Activated CD8-positive, alpha-beta T cell treated with anti-CD3 and anti-CD28 coated beads for 36 hours (primary cell): ENCODE data around the gene TBX4. TPM values are rescaled to one million over a fixed set of nuclear protein-coding genes. Genes with fewer than 3 reads are reported as not detected.
"Not testable (repeated sequence)": the region's sequence is repeated elsewhere in the genome, so short reads cannot be mapped to it uniquely, and the experiment has no call there.

ENCODE experiments used
- ATAC-seq: fragments of 200-7000 bp; cut with Tn5 transposase; one replicate; pipeline ENCODE4 v1.10.0; 2021; ENCODE audit warnings: mild to moderate bottlenecking, moderate library complexity
- CTCF ChIA-PET: fragments of 350-600 bp; sonication (Branson Sonifier 250); formaldehyde crosslinking; loops from one replicate; lab custom pipeline; 2021; ENCODE audit warnings: antibody characterized with exemption; lab: Charles Lee
- POLR2A ChIA-PET: fragments of 350-600 bp; sonication (Branson Sonifier 250); formaldehyde crosslinking; loops from one replicate; lab custom pipeline; 2021; ENCODE audit warnings: antibody characterized with exemption; lab: Charles Lee
- DNase-seq: peaks from one replicate; pipeline ENCODE4 v3.0.0-alpha.2; 2020
- H3K27ac Mint-ChIP-seq: one replicate; pipeline ENCODE4 v1.8.0; 2021; ENCODE audit warnings: mild to moderate bottlenecking, mixed read lengths
- H3K27me3 Mint-ChIP-seq: one replicate; pipeline ENCODE4 v1.8.0; 2021; ENCODE audit warnings: mixed read lengths
- H3K36me3 Mint-ChIP-seq: one replicate; pipeline ENCODE4 v1.8.0; 2021; ENCODE audit warnings: low read depth, mixed read lengths
- H3K4me1 Mint-ChIP-seq: one replicate; pipeline ENCODE4 v1.8.0; 2021; ENCODE audit warnings: low read depth, mixed read lengths
- H3K4me3 Mint-ChIP-seq: one replicate; pipeline ENCODE4 v1.8.0; 2021; ENCODE audit warnings: mild to moderate bottlenecking, moderate library complexity, mixed read lengths
- H3K9me3 Mint-ChIP-seq: one replicate; pipeline ENCODE4 v1.8.0; 2021; ENCODE audit warnings: mixed read lengths
- intact Hi-C: fragments of 100-400 bp; cut with micrococcal nuclease; formaldehyde crosslinking; loops from one replicate; pipeline ENCODE4 v1.10.0; 2022
- total RNA-seq, 2 experiments: library from RNA; stranded (reverse); gene quantifications; one replicate each; pipeline ENCODE4 v1.2.3, GENCODE V29; 2021
- TF ChIP-seq, protein P1 (sequence below): fragments of 200-600 bp; IDR thresholded peaks from one replicate; pipeline ENCODE4 v1.8.0; 2022; ENCODE audit warnings: antibody characterized with exemption, mild to moderate bottlenecking

TBX4 gene
- total RNA-seq, 2 experiments from 2014 or later: not detected

DNA sequence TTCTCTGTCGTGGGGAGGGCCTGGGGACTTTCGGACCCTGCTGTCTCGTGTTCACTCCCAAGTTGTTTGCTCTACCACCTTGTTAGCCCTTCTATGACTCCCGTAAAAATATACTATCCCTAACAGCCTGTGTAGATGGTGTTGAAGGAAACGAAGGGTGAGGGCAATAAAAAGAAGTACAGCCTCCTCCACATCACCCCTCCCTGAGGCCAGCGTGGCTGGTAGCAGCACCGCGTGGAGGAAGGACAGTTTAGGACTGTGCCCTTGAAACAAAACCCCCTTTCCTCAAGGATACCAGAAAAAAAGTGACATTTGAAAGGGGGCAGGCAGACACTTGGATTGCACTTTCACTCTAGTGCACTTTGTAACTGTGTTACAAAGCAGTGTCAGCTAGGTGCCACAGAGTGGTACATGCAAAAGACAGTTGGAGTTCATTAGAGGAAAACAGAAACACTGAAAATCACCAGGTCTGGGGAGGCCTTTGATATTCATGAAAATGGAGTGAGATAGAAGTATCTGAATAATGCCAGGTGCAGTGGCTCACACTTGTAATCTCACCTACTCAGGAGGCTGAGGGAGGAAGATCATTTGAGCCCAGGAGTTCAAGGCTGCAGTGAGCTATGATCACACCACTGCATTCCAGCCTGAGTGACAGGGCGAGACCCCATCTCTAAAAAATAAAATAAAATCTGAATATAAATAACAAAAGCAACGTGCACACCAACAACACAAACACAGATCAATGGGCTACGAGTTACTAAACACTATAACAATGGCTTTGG, 53.8 kb downstream of the TBX4 start:
- peaks cover 1% of the 10 kb centered on the region for H3K4me1 Mint-ChIP-seq
- TF ChIP-seq, protein P1, sequence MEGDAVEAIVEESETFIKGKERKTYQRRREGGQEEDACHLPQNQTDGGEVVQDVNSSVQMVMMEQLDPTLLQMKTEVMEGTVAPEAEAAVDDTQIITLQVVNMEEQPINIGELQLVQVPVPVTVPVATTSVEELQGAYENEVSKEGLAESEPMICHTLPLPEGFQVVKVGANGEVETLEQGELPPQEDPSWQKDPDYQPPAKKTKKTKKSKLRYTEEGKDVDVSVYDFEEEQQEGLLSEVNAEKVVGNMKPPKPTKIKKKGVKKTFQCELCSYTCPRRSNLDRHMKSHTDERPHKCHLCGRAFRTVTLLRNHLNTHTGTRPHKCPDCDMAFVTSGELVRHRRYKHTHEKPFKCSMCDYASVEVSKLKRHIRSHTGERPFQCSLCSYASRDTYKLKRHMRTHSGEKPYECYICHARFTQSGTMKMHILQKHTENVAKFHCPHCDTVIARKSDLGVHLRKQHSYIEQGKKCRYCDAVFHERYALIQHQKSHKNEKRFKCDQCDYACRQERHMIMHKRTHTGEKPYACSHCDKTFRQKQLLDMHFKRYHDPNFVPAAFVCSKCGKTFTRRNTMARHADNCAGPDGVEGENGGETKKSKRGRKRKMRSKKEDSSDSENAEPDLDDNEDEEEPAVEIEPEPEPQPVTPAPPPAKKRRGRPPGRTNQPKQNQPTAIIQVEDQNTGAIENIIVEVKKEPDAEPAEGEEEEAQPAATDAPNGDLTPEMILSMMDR: no peak
- H3K4me3 Mint-ChIP-seq: no peak overlapping the region
- H3K9me3 Mint-ChIP-seq: no peaks in the 10 kb centered on the region
- H3K27me3 Mint-ChIP-seq: peaks cover 20% of the 10 kb centered on the region
- POLR2A ChIA-PET: no interaction called here
- CTCF ChIA-PET: no interaction called here
- no peak overlapping the region for H3K27ac Mint-ChIP-seq
- intact Hi-C loops: no loop called here
- H3K36me3 Mint-ChIP-seq: no peaks in the 10 kb centered on the region
- ATAC-seq: no peak
- no peak for DNase-seq

DNA sequence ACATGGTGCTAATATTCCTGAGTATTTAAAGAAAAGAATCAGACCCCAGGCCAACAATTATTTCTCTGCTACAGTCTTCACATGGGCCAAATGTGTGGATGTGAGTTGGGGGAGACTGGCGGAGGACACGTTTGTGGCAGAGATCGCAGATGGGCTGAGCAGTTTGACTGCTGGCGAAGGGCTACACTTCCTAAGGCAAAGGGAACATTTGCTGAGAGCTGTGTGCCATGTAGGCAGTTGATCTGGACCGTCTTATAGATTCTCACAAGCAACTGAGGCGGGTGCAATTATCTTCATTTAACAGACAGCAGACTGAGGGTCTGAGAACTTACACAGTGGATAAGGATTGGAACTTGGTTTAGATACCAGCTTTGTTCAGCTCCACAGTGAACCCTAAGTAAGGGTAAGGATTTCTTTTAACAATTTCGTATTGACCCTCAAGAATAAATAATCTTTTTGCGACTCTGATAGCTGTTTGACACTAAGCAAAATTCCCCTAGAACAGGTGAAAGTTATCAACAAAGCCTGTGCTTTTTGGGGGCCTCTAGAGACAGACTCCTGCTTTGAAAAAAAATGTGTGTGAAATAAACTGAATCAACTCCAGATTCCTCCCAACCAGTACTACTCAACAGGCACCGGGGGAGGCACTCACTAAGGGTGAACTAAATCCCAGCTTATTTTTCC, 55.3 kb downstream of the TBX4 start:
- intact Hi-C loops: no loop called here
- peaks cover 1% of the 10 kb centered on the region for H3K4me1 Mint-ChIP-seq
- ChIA-PET POLR2A (no interaction called here), CTCF (no interaction called here)
- TF ChIP-seq, protein P1: no peak
- no peak overlapping the region for H3K27ac Mint-ChIP-seq
- peaks cover 15% of the 10 kb centered on the region for H3K27me3 Mint-ChIP-seq
- DNase-seq (no peak), ATAC-seq (no peak)
- H3K36me3 Mint-ChIP-seq: no peaks in the 10 kb centered on the region
- no peaks in the 10 kb centered on the region for H3K9me3 Mint-ChIP-seq
- H3K4me3 Mint-ChIP-seq: no peak overlapping the region

DNA sequence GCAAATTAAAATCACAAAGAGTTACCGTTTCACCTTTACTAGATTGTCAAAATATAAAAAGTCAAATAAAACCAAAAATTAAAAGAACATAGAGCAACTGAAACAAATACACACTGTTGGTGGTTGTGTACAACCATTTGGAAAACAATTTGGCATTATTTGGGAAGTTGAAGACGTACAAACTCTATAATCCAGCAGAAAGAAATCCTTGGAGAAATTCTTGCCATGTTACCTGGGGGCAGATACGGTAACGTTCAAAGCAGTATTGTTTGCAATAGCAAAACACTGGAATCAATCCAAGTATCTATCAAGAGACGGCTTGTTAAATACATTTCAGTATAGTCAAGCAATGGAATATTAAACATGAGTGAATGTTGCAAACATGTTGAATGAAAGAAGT, 56.7 kb downstream of the TBX4 start:
- TF ChIP-seq, protein P1: no peak
- H3K9me3 Mint-ChIP-seq: no peaks in the 10 kb centered on the region
- CTCF ChIA-PET: no interaction called here
- no peak overlapping the region for H3K4me3 Mint-ChIP-seq
- DNase-seq (no peak), ATAC-seq (no peak)
- H3K27me3 Mint-ChIP-seq: peaks cover 15% of the 10 kb centered on the region
- peaks cover 1% of the 10 kb centered on the region for H3K4me1 Mint-ChIP-seq
- no peak overlapping the region for H3K27ac Mint-ChIP-seq
- intact Hi-C loops: no loop called here
- POLR2A ChIA-PET: no interaction called here
- no peaks in the 10 kb centered on the region for H3K36me3 Mint-ChIP-seq

DNA sequence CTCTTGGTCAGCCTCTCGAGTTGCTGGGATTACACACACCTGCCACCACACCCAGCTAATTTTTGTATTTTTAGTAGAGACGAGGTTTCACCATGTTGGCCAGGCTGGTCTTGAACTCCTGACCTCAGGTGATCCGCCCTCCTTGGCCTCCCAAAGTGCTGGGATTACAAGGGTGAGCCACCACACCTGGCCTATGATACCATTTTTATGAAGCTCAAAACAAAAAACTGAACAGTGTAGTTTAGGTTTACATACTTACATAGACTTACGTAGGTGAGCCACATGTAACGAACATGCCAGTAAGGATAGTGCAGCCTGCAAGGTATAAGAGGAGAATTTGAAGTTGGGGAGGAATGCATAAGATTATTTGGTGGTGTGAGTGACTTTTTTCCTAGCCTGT, 57.2 kb downstream of the TBX4 start:
- H3K27me3 Mint-ChIP-seq: peaks cover 15% of the 10 kb centered on the region
- H3K4me1 Mint-ChIP-seq, POLR2A ChIA-PET, ATAC-seq, DNase-seq, CTCF ChIA-PET, H3K4me3 Mint-ChIP-seq, H3K9me3 Mint-ChIP-seq, intact Hi-C loops, H3K27ac Mint-ChIP-seq, H3K36me3 Mint-ChIP-seq: not testable (repeated sequence)

DNA sequence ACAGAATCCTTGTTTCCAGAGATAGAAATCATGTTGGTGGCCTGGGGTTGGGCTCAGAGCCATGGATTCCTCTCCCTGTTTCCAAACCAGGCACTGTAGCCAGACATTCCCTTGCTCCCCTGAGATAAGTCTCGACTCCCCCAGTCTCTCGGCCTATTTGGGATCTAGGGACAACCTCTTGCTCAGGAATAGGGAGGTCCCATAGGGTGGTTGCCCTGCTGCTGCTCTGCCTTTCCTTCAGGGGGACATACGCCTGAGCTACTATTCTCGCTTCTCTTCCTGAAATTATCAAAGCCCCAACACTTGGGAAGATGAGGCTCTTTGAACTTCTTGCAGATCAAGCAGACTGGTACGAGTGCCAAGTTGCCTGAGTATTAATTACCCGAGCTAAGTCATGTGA, 58.0 kb downstream of the TBX4 start:
- no peak for ATAC-seq

More for the DNA sequence above, 58.0 kb downstream of the TBX4 start:
- Mint-ChIP-seq H3K27ac (no peak overlapping the region), H3K27me3 (peaks cover 9% of the 10 kb centered on the region), H3K4me1 (no peaks in the 10 kb centered on the region), H3K36me3 (no peaks in the 10 kb centered on the region), H3K4me3 (no peak overlapping the region), H3K9me3 (no peaks in the 10 kb centered on the region)
- no peak for DNase-seq
- ChIA-PET CTCF (no interaction called here), POLR2A (no interaction called here)
- TF ChIP-seq, protein P1: no peak
- intact Hi-C loops: no loop called here
